ENCODE measurements around the gene IL17RA.

IL17RA gene

DNA sequence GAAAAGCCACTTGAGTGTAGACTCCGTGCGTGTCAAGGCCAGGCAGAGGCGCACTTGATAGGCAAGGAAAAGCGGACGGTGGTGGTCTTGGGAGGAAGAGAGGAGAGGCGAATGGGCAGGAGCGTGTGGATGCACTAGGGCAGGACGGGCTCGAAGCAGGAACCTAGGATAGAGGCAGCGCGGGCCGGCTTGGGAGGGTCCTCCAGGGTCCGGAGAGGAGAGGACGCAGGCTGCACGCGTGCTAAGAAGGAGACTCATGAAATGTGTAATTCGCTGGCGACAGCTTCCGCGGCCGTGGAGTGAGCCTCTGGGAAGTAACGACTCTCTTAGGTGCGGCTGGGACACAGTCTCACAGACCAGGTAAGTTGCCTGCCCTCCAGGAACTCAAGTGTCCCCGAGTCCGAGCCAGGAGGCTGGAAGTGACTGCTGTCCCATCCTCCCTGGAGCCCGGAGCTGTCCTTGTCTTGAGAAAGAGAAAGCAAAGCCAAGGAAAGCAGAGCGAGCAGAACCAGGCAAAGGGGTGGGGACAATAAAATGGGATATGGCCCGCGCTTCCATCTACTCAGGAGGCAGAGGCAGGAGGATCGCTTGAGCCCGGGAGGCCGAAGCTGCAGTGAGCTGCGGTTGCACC is 874 bp upstream of the IL17RA start:
- DNase-seq = no peak

- no peak for DNase-seq
Measured at GRCh38 chr22:17085277-17086181, 729 bp downstream of the IL17RA start.

GRCh38 chr22:17086296-17086695 is 1.5 kb downstream of the IL17RA start:
- no peak for DNase-seq

DNA sequence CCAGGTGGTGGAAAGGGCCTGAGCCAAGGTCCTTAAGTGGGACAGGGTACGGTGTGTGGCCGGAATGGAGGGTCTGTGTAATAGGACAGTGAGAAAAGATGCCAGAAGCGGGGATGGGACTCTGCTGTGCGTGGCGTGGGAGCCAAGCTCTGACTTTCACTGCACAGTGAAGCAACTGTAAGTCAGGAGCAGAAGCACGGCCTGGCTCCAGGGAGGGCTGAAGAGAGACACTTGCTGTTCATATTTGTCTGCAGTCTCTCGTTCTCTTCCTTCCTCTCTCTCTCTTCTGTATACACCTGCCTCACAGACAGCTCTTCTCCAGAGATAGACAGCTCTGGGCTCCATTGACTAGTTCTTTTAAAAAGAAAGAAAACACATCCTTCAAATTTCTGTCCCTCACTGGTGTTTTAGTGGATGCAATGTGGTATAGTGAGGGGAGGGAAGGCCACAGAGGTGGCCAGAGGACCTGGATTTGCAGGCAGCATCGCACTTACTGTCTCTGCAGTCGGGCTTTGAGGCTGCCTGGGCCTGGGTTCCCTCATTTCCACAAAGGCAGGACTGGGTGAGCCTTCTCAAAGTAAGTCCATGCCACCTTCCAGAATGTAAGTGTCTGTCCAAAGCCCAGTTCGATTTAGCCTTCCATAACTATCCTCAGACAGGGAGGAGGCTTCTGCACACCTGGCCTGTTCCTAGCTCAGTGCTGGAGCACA is 2.1 kb downstream of the IL17RA start:
- DNase-seq = no peak

- DNase-seq = no peak
Measured at GRCh38 chr22:17087498-17088131, 2.8 kb downstream of the IL17RA start.

DNA sequence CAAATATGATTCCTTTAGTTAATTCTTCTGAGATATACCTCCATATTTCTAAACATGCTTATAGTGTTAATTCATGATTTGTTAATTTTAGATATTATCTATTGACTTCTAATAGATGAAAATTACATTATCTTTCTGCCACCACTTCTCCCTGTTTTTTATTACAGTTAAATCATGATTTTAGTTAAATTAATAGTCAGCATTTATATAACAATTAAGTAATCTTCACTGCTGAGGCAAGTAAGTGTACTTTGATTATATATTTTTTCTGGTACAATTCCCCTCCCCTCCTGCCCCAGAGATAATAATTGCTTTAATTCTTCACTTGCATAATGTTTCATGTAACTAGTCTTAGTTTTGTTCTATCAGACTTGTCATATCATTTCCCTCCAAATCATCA is 5.8 kb downstream of the IL17RA start:
- DNase-seq = no peak

DNA sequence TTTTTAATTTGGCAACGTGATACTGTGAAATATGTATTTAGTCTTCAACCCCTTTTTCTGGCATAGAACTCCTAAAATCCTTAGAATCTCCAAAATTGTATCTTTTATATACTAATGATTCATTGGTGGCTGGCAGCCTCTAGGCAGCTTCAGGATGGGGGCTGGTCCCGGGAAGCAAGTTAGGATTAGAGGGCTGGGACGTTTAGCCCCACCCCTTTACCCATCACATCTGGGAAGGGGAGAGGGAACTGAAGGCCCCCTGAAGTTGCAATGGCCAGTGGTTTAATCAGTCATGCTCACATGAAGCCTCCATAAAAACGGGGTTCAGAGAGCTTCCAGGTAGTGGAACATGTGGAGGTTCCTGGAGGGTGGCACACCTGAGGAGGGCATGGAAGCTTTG is 7.1 kb downstream of the IL17RA start:
- no peak for DNase-seq

DNA sequence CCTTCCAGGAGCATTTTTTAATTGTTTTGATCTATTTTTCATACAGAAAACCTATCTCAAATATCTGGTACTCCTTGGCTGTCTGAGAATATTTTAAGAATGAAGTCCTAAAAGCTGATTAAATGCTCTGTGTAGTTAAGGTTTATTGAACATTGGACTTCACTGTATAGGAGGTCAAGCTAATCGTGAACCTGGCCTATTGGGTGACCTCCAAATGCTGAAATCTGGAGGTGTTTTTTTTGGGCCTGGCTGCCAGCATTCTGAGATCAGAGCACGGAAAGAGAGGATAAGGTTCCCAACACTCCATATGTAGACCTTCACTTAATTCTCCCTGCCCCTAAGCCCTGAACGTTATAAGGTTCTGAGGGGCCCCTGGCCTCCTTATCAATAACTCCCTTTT is 8.3 kb downstream of the IL17RA start:
- DNase-seq = no peak

GRCh38 chr22:17095538-17095937 is 10.7 kb downstream of the IL17RA start:
- DNase-seq = no peak

GRCh38 chr22:17096071-17096470 is 11.3 kb downstream of the IL17RA start:
- DNase-seq = no peak

GRCh38 chr22:17097062-17097461 is 12.3 kb downstream of the IL17RA start:
- DNase-seq = no peak

DNA sequence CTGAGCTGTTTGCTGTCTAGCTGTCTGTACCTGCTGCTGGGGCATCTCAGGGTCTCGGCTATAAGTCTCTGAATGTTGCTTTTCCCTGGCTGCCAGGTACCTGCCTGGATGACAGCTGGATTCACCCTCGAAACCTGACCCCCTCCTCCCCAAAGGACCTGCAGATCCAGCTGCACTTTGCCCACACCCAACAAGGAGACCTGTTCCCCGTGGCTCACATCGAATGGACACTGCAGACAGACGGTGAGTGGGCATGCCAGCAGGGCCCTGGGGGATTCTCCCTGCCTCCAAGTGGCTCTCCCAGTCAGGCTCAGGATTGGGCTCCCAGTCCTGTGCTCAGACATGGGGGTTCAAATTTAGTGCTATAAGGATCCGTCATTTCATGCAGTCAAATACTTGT is 12.9 kb downstream of the IL17RA start:
- DNase-seq = no peak

- DNase-seq = no peak
Measured at GRCh38 chr22:17098379-17098819, 13.6 kb downstream of the IL17RA start.

DNA sequence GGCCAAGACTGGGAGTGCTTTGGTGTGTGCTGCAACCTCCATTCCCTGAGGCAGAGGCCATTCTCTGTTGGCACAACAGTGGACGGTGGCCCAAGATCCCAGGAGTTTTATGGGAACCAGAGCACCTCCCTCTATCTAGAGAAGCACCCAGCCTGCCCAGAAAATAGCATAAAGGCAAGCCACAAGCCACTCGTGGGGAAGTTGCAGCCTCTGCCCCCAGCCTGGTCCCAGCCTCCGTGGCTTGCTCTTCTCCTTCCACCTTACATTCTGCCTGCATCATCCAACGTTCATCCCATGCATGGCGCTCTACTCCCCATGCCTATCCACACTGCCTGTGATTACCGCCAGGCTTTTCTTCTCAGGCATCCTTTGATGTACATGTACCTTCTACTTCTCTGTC is 15.8 kb downstream of the IL17RA start:
- DNase-seq = no peak

DNA sequence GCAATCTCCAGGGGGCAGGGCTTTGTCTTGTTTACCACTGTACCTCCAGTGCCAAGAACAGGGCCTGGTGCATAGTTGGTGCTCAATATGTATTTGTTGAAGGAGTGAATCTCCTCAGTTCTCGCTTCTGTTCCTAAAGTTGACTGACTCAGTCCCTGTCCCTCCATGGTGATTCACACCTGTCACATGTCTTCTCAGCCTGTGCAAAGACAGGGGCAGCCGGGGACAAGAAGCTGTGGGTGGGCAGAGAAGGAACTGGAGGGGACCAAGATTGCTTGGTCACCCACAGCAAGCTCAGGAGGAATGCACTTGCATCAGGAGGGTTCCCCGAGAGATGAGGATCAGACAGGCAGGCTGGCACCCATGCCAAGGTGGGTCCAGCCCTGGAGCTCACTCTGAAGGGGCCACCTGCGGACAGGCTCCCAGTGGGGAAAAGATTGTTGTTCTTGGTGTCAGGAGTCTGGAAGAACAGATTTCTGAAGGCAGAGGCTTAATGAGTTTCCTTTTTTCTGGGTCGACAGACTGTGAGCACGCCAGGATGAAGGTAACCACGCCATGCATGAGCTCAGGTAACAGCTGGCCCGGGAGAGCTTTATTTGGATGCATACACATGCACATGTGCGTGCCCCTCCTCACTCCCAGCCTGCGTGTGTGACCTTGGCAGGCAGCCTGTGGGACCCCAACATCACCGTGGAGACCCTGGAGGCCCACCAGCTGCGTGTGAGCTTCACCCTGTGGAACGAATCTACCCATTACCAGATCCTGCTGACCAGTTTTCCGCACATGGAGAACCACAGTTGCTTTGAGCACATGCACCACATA is 16.9 kb downstream of the IL17RA start:
- DNase-seq = no peak

DNA sequence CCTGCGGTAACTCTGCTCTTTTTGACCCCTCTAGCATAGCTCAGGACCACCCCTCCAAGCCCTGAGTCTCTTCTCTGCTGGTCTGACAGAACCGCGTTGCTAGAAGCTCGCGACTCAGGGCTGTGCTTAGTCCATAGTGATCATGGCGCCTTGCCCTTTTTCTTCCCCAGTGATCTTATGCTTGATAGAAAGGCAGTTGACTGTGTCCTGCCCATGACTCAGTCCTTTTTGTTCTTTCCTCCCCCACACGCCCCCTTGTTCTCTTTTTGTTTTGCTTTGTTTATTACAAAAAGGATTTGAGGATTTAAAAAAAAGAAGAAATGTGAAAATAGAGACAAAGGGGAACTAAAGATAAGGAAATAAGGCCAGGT is 17.5 kb downstream of the IL17RA start:
- no peak for DNase-seq

DNA sequence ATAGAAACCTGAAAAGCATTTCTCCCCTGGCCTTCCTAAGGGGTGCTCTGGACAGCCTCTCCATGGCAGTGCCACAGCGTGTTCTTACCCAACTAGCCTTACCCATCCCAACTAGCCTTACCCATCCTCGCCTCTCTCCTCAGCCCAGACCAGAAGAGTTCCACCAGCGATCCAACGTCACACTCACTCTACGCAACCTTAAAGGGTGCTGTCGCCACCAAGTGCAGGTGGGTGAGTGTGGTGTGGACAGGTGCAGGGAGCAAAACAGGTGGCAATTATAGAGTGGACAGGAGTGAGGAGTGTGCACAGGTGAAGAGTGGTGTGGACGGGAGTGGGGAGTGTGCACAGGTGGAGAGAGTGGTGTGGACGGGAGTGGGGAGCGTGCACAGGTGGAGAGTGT is 18.6 kb downstream of the IL17RA start:
- no peak for DNase-seq

DNA sequence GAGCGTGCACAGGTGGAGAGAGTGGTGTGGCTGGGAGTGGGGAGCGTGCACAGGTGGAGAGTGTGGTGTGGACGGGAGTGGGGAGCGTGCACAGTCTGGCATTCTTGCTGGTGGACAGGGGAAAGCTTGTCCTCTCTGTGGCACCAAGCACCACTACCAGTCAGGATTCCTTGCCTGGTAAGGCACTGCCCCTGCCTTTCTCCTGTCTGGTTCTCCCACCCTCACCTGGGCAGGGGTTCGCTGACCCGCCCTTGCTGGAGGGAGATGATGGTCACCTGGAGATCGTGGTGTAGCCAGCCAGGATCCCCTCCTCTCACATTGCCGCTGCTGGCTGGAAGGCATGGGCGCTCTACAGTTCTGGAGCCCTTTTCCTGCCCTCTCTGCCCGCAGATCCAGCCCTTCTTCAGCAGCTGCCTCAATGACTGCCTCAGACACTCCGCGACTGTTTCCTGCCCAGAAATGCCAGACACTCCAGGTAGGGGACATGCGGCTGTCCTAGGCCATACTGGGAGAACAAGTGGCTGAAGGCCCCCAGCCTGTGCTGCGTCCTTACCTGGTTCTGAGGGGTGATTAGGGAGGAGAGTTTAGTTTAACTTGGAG is 19.6 kb downstream of the IL17RA start:
- no peak for DNase-seq

DNA sequence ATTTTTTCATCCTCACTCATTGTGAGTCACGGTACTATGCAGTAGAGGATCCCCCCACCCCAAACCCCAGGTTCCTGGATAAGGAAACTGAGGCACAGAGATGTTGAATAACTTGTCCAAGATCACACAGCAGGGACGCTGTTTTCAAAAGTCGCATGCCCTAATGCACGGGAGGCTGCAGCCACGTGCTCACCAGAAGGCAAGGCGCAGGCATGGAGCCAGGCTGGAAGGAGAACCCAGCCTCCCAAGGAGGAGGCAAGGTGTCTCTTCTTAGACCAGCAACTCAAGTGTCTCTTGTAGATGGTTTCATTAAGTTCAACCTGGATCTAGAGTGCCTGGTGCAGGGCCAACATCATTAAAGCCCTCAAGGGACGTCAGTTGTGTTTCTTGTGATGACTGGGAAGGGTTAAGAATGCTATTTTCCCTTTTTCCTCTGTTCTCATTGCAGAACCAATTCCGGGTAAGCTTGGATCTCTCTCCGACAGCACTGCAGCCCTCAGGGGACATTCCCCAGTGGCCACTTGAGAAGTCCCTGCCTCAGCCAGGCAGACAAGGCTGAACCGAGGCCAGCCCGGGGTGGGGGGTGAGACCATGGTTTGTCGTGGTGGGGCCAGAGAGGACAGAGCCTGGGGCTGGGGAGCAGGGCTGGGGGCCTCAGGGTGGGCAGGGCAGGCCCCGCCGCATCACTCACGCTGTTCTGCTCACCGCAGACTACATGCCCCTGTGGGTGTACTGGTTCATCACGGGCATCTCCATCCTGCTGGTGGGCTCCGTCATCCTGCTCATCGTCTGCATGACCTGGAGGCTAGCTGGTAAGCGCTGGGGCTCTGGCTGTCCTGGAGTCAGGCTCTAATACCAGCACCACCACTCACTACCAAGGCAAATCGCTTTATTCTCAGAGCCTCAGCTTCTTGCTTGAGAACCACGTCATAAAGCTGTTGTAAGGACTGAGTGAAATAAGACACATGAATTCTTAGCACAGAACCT is 20.6 kb downstream of the IL17RA start:
- DNase-seq = no peak

- no peak for DNase-seq
Measured at GRCh38 chr22:17106161-17106784, 21.5 kb downstream of the IL17RA start.

Data from NCI-H226 (cell line).